Hepatocyte (in vitro differentiated cells): ENCODE results near the gene GNG7. TPM values are rescaled to one million over a fixed set of nuclear protein-coding genes. Genes with fewer than 3 reads are reported as not detected.
"Not testable (repeated sequence)": the region's sequence is repeated elsewhere in the genome, so short reads cannot be mapped to it uniquely, and the experiment has no call there.

Experiments
- DNase-seq: peaks from one replicate; pipeline ENCODE4 v3.0.0-alpha.2; 2016; ENCODE audit warnings: low spot score
- H2AFZ ChIP-seq: fragments of 200-600 bp; sonication (generic); 2 replicates; pipeline ENCODE4 v1.6.0; 2016; ENCODE audit warnings: antibody characterized with exemption, mild to moderate bottlenecking
- H3K27ac ChIP-seq: fragments of 200-600 bp; sonication (generic); 2 replicates; pipeline ENCODE4 v1.5.1; 2016; ENCODE audit warnings: mild to moderate bottlenecking
- H3K27me3 ChIP-seq: fragments of 200-600 bp; sonication (generic); 2 replicates; pipeline ENCODE4 v1.6.1; 2016
- H3K36me3 ChIP-seq: fragments of 200-600 bp; sonication (generic); replicated peaks from 2 replicates; pipeline ENCODE4 v1.5.1; 2016; ENCODE audit warnings: low read depth; ENCODE audit not compliant: insufficient read depth
- H3K4me1 ChIP-seq: fragments of 200-600 bp; sonication (generic); 2 replicates; pipeline ENCODE4 v1.5.1; 2016; ENCODE audit warnings: mild to moderate bottlenecking, moderate library complexity; ENCODE audit not compliant: insufficient read depth
- H3K4me2 ChIP-seq: fragments of 200-600 bp; sonication (generic); 2 replicates; pipeline ENCODE4 v1.6.0; 2016
- H3K4me3 ChIP-seq: fragments of 200-600 bp; sonication (generic); 2 replicates; pipeline ENCODE4 v1.5.1; 2016; ENCODE audit warnings: mild to moderate bottlenecking
- H3K79me2 ChIP-seq: fragments of 200-600 bp; sonication (generic); 2 replicates; pipeline ENCODE4 v1.6.0; 2017; ENCODE audit warnings: mild to moderate bottlenecking
- H3K9me2 ChIP-seq: fragments of 200-600 bp; sonication (generic); replicated peaks from 2 replicates; pipeline ENCODE4 v1.6.0; 2017; ENCODE audit warnings: mild to moderate bottlenecking; ENCODE audit not compliant: insufficient read depth
- H3K9me3 ChIP-seq: fragments of 200-600 bp; sonication (generic); 2 replicates; pipeline ENCODE4 v1.5.1; 2016; ENCODE audit warnings: low read depth, mild to moderate bottlenecking
- H4K20me1 ChIP-seq: fragments of 200-600 bp; sonication (generic); 2 replicates; pipeline ENCODE4 v1.6.0; 2016; ENCODE audit warnings: mild to moderate bottlenecking; ENCODE audit not compliant: insufficient read depth, poor library complexity, severe bottlenecking
- CTCF ChIP-seq: fragments of 200-600 bp; sonication (generic); IDR thresholded peaks from 2 replicates; pipeline ENCODE4 v1.5.1; 2016; ENCODE audit warnings: antibody characterized with exemption, mild to moderate bottlenecking; ENCODE audit not compliant: poor library complexity
- EZH2 ChIP-seq: fragments of 200-600 bp; sonication (generic); IDR thresholded peaks from 2 replicates; pipeline ENCODE4 v1.6.1; 2016; ENCODE audit warnings: antibody characterized with exemption, mild to moderate bottlenecking, borderline replicate concordance
- EZH2phosphoT487 ChIP-seq: fragments of 200-600 bp; sonication (generic); IDR thresholded peaks from one replicate; pipeline ENCODE4 v1.6.1; 2018; ENCODE audit warnings: antibody characterized with exemption, mild to moderate bottlenecking, low read depth, moderate library complexity; ENCODE audit not compliant: unreplicated experiment, severe bottlenecking
- WGBS: methylation state at CpG from one replicate; pipeline ENCODE4 v1.1.6; 2016; ENCODE audit warnings: low lambda C conversion rate; ENCODE audit errors: missing lambda C conversion rate; 5-methylcytosine and 5-hydroxymethylcytosine counted together
- polyA plus RNA-seq: library from polyadenylated mRNA; unstranded; fragments of >200 nt; fragmentation: Nextera tagmentation; extraction: Ambion mirVana; gene quantifications from 2 replicates; pipeline ENCODE4 v1.2.1, GENCODE V29; 2016
- total RNA-seq: library from RNA; depleted of rRNA; stranded (reverse); fragments of >200 nt; gene quantifications from 2 replicates; pipeline ENCODE4 v1.2.3, GENCODE V29; 2014

The GNG7 gene
- total and polyA plus RNA-seq, 2 experiments from 2014 or later = 1.2 to 1.9 TPM

- Histone ChIP-seq H3K4me1 (peaks cover 44% of the 10 kb centered on the region), H3K27ac (peak overlapping the region; percentile 75), H2AFZ (no peak overlapping the region), H3K27me3 (no peaks in the 10 kb centered on the region), H3K4me3 (no peak overlapping the region), H3K9me2 (no peaks in the 10 kb centered on the region), H3K36me3 (no peaks in the 10 kb centered on the region), H3K4me2 (peak overlapping the region; percentile 54), H4K20me1 (no peaks in the 10 kb centered on the region), H3K79me2 (no peaks in the 10 kb centered on the region), H3K9me3 (no peaks in the 10 kb centered on the region)
- WGBS = 64% methylated on average over 45 of the region's 50 CpGs
- no peak for TF ChIP-seq CTCF
- no peak for TF ChIP-seq EZH2phosphoT487
- TF ChIP-seq EZH2 = no peak
- DNase-seq = peak; percentile 80
Observed at GRCh38 chr19:2546128-2547032, 156.1 kb downstream of the GNG7 start.

- peak overlapping the region; percentile 75 for H3K27ac ChIP-seq
- not testable (repeated sequence) for H3K4me2 ChIP-seq, H4K20me1 ChIP-seq, H3K9me3 ChIP-seq, H3K36me3 ChIP-seq, H3K4me3 ChIP-seq, H3K79me2 ChIP-seq, H2AFZ ChIP-seq, H3K27me3 ChIP-seq, H3K9me2 ChIP-seq, DNase-seq
- H3K4me1 ChIP-seq = peaks cover 49% of the 10 kb centered on the region
- WGBS = 97% methylated on average over 20 of the region's 20 CpGs
Observed at GRCh38 chr19:2545416-2546127, 156.9 kb downstream of the GNG7 start.

GRCh38 chr19:2544576-2545415, 157.7 kb downstream of the GNG7 start:
- H3K4me3 ChIP-seq = no peak overlapping the region
- H3K27me3 ChIP-seq = no peaks in the 10 kb centered on the region
- H3K4me2 ChIP-seq = peak overlapping the region; percentile 58
- 93% methylated on average over 17 of the region's 18 CpGs for WGBS
- H3K79me2 ChIP-seq = no peaks in the 10 kb centered on the region
- no peak overlapping the region for H2AFZ ChIP-seq
- H3K4me1 ChIP-seq = peaks cover 57% of the 10 kb centered on the region
- DNase-seq = no peak
- no peaks in the 10 kb centered on the region for H4K20me1 ChIP-seq
- no peaks in the 10 kb centered on the region for H3K9me2 ChIP-seq
- TF ChIP-seq CTCF = no peak
- no peak for TF ChIP-seq EZH2phosphoT487
- no peak for TF ChIP-seq EZH2
- H3K9me3 ChIP-seq = no peaks in the 10 kb centered on the region
- H3K36me3 ChIP-seq = no peaks in the 10 kb centered on the region
- peak overlapping the region; percentile 96 for H3K27ac ChIP-seq
